VCaP (cell line): ENCODE data around the gene FZR1.

Source experiments
- H3K27ac ChIP-seq: fragments of 450-650 bp; 2 replicates; pipeline ENCODE4 v1.5.1; 2017
- CTCF ChIP-seq: fragments of 450-650 bp; conservative IDR thresholded peaks from 2 replicates; pipeline ENCODE4 v1.5.1; 2017; ENCODE audit warnings: mild to moderate bottlenecking, moderate library complexity

The FZR1 gene

GRCh38 chr19:3476830-3477229 is 29.3 kb upstream of the FZR1 start:
- TF ChIP-seq CTCF, result no peak
- H3K27ac ChIP-seq, result no peak overlapping the region

- TF ChIP-seq CTCF, result no peak
- no peak overlapping the region for H3K27ac ChIP-seq
These were observed 28.6 kb upstream of the FZR1 start for GRCh38 chr19:3477506-3477905.

- no peak for TF ChIP-seq CTCF
- no peak overlapping the region for H3K27ac ChIP-seq
These were observed 28.2 kb upstream of the FZR1 start for GRCh38 chr19:3477951-3478350.

GRCh38 chr19:3478409-3479176 is 27.5 kb upstream of the FZR1 start:
- no peak for TF ChIP-seq CTCF
- no peak overlapping the region for H3K27ac ChIP-seq

- TF ChIP-seq CTCF, result no peak
- H3K27ac ChIP-seq, result no peak overlapping the region
These were observed 26.8 kb upstream of the FZR1 start for GRCh38 chr19:3479177-3479833.

- TF ChIP-seq CTCF, result no peak
- H3K27ac ChIP-seq, result no peak overlapping the region
These were observed 26.3 kb upstream of the FZR1 start for GRCh38 chr19:3479834-3480215.

GRCh38 chr19:3480383-3481091 is 25.6 kb upstream of the FZR1 start, which contains the start of gene SMIM24:
Gene SMIM24, minus strand, starts transcription at chr19:3480525. Its CDS starts 62 bp downstream, at chr19:3480463.
- no peak within 1 kb of the TSS for H3K27ac ChIP-seq
- TF ChIP-seq CTCF, result no peak
